Karpas-422 (cell line): ENCODE data around the gene DNLZ. TPM values are rescaled to one million over a fixed set of nuclear protein-coding genes. Genes with fewer than 3 reads are reported as not detected.

Experiments used
- DNase-seq: peaks from one replicate; pipeline ENCODE4 v3.0.0-alpha.2; 2015
- H2AFZ ChIP-seq: fragments of 200-600 bp; sonication (generic); 2 replicates; pipeline ENCODE4 v1.6.1; 2014; ENCODE audit warnings: antibody characterized with exemption, low read length, mixed read lengths
- H3K27ac ChIP-seq: fragments of 200-600 bp; sonication (generic); 2 replicates; pipeline ENCODE4 v1.5.1; 2014; ENCODE audit warnings: mild to moderate bottlenecking, low read length, moderate library complexity
- H3K27me3 ChIP-seq: fragments of 200-600 bp; sonication (generic); 2 replicates; pipeline ENCODE4 v1.6.1; 2014; ENCODE audit warnings: low read length, mixed read lengths
- H3K36me3 ChIP-seq: fragments of 200-600 bp; sonication (generic); 2 replicates; pipeline ENCODE4 v1.6.1; 2014; ENCODE audit warnings: low read length, mixed read lengths; ENCODE audit not compliant: insufficient read depth
- H3K4me1 ChIP-seq: fragments of 200-600 bp; sonication (generic); 2 replicates; pipeline ENCODE4 v1.6.1; 2014; ENCODE audit warnings: mild to moderate bottlenecking, low read length, mixed read lengths
- H3K4me2 ChIP-seq: fragments of 200-600 bp; sonication (generic); 2 replicates; pipeline ENCODE4 v1.6.1; 2014; ENCODE audit warnings: low read length, low read depth, mild to moderate bottlenecking; ENCODE audit not compliant: poor library complexity, severe bottlenecking
- H3K4me3 ChIP-seq: fragments of 200-600 bp; sonication (generic); 2 replicates; pipeline ENCODE4 v1.5.1; 2014; ENCODE audit warnings: mild to moderate bottlenecking, antibody characterized with exemption, low read length, mixed read lengths
- H3K79me2 ChIP-seq: fragments of 200-600 bp; sonication (generic); 2 replicates; pipeline ENCODE4 v1.6.1; 2014; ENCODE audit warnings: mild to moderate bottlenecking, low read length, mixed read lengths
- H3K9ac ChIP-seq: fragments of 200-600 bp; sonication (generic); 2 replicates; pipeline ENCODE4 v1.6.0; 2014; ENCODE audit warnings: low read length
- H3K9me2 ChIP-seq: fragments of 200-600 bp; sonication (generic), shearing (Covaris generic); replicated peaks from 2 replicates; pipeline ENCODE4 v1.6.0; 2014; ENCODE audit warnings: mild to moderate bottlenecking, low read length, moderate library complexity; ENCODE audit not compliant: insufficient read depth
- H3K9me3 ChIP-seq: fragments of 300-700, 200-600 bp; sonication (generic); 2 replicates; pipeline ENCODE4 v1.6.1; 2014; ENCODE audit warnings: low read length, mixed read lengths
- H4K20me1 ChIP-seq: fragments of 200-600 bp; sonication (generic); 2 replicates; pipeline ENCODE4 v1.6.1; 2014; ENCODE audit warnings: mild to moderate bottlenecking, antibody characterized with exemption, low read length, low read depth; ENCODE audit not compliant: insufficient read depth
- total RNA-seq: library from RNA; depleted of rRNA; stranded (reverse); fragments of >200 nt; shearing (Covaris generic); gene quantifications from 2 replicates; pipeline ENCODE4 v1.2.3, GENCODE V29; 2014; ENCODE audit warnings: low replicate concordance

Gene DNLZ
- total RNA-seq, 1 experiment from 2014 or later, result 40.1 TPM

DNA sequence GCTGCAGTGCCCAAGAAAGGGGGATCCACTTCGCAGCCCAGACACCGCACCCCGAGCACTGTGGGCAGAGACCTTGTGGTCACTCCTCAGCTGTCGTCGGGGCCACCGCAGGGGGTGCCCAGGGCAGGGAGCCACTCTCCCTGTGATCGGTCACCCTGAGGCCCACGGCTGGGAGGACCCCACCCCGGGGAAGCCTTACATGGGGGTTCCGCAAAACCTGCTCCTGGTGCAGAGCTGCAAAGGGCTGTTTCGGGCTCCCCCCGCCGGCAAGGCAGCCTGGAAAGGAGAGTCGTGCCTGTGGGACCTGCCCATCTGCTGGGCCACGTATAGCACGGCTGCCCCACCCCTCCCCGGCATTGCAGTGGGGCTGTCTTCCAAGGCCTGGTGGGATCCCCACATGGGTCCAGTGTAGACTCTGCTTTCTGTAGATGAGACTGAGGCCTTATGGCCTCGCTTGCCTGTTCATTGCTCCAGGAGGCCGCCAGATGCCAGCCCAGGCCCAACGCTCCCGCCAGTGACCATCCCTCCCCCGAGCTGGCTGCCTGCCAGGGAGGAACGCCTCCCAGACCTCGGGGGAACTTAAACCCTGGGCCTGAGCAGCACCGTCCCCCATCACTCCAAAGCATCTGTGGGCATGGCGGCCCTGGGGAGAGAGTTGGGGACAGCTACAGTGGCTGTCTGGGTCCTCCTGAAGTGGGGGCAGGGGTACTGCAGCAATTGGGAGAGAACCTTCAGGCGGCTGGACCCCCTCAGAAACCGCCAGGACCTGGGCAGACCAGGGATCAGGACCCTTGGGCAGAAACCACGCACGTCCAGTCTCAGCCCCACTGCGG lies 1.6 kb upstream of the DNLZ start:
- DNase-seq, result no peak
- Histone ChIP-seq H3K79me2 (peaks cover 6% of the 10 kb centered on the region; the same call in 1 of the 2 replicates), H3K27ac (no peak overlapping the region), H3K4me3 (no peak overlapping the region), H3K4me1 (peaks cover 18% of the 10 kb centered on the region), H3K36me3 (no peaks in the 10 kb centered on the region), H3K9me3 (no peaks in the 10 kb centered on the region), H2AFZ (no peak overlapping the region), H3K27me3 (no peaks in the 10 kb centered on the region), H3K9ac (no peak overlapping the region), H3K4me2 (no peak overlapping the region), H4K20me1 (peaks cover 9% of the 10 kb centered on the region), H3K9me2 (no peaks in the 10 kb centered on the region)

DNA sequence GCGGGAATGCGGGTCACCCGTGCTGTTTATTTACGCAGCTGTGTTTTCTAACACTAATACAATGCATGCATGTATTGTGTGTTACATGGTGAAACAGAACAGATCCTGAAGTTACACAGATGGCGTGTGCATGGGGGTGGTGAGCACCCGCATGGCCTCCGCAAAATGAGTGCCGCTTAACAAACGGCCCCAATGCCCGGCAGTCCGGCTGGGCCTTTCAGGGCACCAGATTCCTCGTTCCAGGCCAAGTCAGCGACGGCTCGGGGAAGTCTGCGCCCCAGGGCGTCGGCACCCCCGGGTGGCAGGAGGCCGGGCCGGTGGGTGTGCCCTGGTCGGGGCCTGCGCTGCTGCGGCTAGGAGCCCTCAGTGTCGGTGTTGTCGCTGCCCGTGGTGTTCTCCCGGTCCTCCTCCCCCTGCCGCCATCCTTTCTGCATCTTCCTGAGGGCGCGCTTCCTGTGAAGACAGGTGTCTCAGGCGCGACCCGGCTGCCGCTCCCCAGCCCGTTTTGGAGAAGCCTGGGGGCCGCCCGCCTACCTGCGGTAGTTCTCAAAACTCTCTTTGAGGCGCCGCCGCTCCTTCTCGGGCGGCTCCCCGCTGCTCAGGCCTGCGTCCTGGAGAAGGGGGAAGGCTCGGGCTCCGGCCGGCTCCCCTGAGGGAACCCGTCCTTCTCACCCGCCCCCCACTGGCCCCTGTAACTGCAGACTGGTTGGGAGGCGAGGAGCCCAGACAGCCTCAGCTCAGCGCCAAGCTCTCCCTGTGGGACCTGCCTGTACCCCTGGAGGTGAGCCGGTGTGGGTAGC lies 605 bp upstream of the DNLZ start:
- no peaks in the 10 kb centered on the region for H3K27me3 ChIP-seq
- no peak for DNase-seq
- peak overlapping the region; percentile 44 for H3K9ac ChIP-seq
- peaks cover 6% of the 10 kb centered on the region; the same call in 1 of the 2 replicates for H3K79me2 ChIP-seq
- no peak overlapping the region for H3K27ac ChIP-seq
- peaks cover 18% of the 10 kb centered on the region for H3K4me1 ChIP-seq
- H4K20me1 ChIP-seq, result peaks cover 9% of the 10 kb centered on the region
- H3K4me2 ChIP-seq, result peak overlapping the region; percentile 75
- H3K9me3 ChIP-seq, result no peaks in the 10 kb centered on the region
- peak overlapping the region; percentile 83; the same call in 1 of the 2 replicates for H3K4me3 ChIP-seq
- H3K9me2 ChIP-seq, result no peaks in the 10 kb centered on the region
- H2AFZ ChIP-seq, result no peak overlapping the region
- no peaks in the 10 kb centered on the region for H3K36me3 ChIP-seq

DNA sequence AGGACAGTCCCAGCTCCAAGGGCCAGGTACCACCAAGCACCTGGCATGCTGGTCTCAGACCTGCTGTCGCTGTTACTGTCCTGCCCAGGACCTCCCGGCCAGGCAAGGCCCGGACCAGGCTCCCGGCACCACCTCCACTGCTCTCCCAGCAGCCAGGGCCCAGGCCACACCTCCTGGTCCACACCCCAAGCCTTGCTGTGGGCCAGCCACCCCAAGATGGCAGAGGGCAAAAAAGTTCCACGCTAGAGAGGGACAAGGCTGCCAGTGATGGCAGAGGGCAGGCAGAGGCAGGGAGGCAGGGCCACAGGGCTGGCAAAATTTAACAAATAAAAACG lies 1.1 kb downstream of the DNLZ start:
- peak overlapping the region; percentile 54 for H3K9ac ChIP-seq
- no peak overlapping the region for H3K27ac ChIP-seq
- DNase-seq, result no peak

DNA sequence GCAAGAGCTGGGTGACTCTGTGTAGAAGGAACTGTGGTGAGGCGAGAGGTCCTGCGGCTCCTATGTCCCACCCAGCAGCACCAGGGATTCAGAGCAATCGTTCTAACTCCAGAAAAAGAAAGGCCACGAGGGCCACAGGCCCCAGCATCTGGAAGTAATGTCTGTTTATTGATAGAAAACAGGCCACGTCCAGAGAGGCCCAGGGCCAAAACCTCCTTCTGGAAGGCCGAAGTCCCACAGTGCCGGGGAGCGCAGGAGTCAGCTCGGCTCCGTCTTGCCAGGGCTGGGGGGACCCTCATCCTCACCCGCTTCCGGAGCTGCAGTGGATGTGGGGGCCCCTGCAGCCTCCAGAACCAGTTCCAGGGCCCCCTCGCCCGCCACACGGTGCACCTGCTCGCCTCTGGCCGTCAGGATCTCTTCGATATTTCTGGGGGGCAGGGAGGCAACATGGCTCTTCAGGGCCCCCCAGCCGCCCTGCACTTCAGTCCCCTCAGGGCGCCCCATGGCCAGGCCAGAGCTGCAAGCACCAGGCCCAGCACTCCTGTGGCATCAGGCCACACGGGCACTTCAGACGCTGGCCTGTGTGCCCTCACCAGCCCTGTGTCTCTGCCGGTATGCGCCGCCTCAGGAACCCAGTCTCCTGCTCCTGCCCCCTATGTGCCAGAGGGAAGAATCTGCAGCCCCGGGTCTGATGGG lies 1.6 kb downstream of the DNLZ start:
- no peaks in the 10 kb centered on the region for H3K27me3 ChIP-seq

More for the DNA sequence above, 1.1 kb downstream of the DNLZ start:
- H3K79me2 ChIP-seq, result peaks cover 6% of the 10 kb centered on the region; the same call in 1 of the 2 replicates
- H3K36me3 ChIP-seq, result no peaks in the 10 kb centered on the region
- H4K20me1 ChIP-seq, result peaks cover 9% of the 10 kb centered on the region
- no peak overlapping the region for H2AFZ ChIP-seq
- no peaks in the 10 kb centered on the region for H3K9me2 ChIP-seq
- H3K27me3 ChIP-seq, result no peaks in the 10 kb centered on the region
- H3K4me1 ChIP-seq, result peaks cover 18% of the 10 kb centered on the region
- H3K4me2 ChIP-seq, result peak overlapping the region; percentile 69
- no peaks in the 10 kb centered on the region for H3K9me3 ChIP-seq
- peak overlapping the region; percentile 83 for H3K4me3 ChIP-seq

DNA sequence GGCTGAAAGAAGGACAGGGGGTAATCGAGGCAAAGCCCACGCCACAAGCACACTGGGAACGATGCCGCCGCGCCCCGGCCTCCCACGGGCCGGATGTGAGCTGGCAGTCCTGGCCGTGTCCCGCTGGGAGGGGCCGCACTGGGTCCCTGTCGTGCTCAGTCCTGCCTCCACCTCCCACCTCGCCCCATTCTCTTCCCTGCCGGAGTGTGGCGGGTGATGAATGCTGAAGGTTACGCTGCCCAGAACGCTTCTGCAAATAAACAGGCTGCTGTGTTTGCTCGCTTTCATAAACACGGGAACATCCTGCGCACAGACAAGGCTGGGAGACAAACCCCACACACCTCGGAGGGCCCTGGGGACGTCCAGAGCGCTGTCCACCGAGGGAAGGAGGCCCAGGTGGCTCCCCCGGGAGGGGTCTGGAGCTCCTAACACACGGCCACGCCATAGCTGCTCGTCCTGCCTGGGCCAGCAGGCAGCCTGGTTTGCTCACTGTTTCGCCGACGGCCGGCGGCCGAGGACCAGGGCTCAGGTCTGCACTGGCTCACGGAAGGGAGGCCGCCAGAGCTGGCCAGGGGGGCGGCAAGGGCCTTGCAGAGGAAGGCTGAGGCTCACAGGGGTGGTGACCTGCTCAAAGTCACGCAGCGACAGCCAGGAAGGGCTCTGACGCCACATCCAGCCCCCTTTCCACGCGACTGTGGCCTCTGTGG lies 2.3 kb downstream of the DNLZ start:
- Histone ChIP-seq H3K27ac (no peak overlapping the region), H3K27me3 (no peaks in the 10 kb centered on the region), H3K9ac (no peak overlapping the region), H3K79me2 (peaks cover 6% of the 10 kb centered on the region; the same call in 1 of the 2 replicates), H3K36me3 (no peaks in the 10 kb centered on the region), H3K9me2 (no peaks in the 10 kb centered on the region), H3K4me3 (no peak overlapping the region), H3K9me3 (no peaks in the 10 kb centered on the region), H2AFZ (no peak overlapping the region), H3K4me1 (peaks cover 18% of the 10 kb centered on the region), H4K20me1 (peaks cover 9% of the 10 kb centered on the region), H3K4me2 (no peak overlapping the region)
- DNase-seq, result no peak

More for the DNA sequence above, 1.6 kb downstream of the DNLZ start:
- Histone ChIP-seq H3K9me2 (no peaks in the 10 kb centered on the region), H3K36me3 (no peaks in the 10 kb centered on the region), H4K20me1 (peaks cover 9% of the 10 kb centered on the region), H3K27ac (no peak overlapping the region), H3K79me2 (peaks cover 6% of the 10 kb centered on the region; the same call in 1 of the 2 replicates), H2AFZ (no peak overlapping the region), H3K9me3 (no peaks in the 10 kb centered on the region), H3K4me2 (peak overlapping the region; percentile 69), H3K4me3 (peak overlapping the region; percentile 83; the same call in 1 of the 2 replicates), H3K9ac (peak overlapping the region; percentile 54; the same call in 1 of the 2 replicates), H3K4me1 (peaks cover 18% of the 10 kb centered on the region)
- no peak for DNase-seq

DNA sequence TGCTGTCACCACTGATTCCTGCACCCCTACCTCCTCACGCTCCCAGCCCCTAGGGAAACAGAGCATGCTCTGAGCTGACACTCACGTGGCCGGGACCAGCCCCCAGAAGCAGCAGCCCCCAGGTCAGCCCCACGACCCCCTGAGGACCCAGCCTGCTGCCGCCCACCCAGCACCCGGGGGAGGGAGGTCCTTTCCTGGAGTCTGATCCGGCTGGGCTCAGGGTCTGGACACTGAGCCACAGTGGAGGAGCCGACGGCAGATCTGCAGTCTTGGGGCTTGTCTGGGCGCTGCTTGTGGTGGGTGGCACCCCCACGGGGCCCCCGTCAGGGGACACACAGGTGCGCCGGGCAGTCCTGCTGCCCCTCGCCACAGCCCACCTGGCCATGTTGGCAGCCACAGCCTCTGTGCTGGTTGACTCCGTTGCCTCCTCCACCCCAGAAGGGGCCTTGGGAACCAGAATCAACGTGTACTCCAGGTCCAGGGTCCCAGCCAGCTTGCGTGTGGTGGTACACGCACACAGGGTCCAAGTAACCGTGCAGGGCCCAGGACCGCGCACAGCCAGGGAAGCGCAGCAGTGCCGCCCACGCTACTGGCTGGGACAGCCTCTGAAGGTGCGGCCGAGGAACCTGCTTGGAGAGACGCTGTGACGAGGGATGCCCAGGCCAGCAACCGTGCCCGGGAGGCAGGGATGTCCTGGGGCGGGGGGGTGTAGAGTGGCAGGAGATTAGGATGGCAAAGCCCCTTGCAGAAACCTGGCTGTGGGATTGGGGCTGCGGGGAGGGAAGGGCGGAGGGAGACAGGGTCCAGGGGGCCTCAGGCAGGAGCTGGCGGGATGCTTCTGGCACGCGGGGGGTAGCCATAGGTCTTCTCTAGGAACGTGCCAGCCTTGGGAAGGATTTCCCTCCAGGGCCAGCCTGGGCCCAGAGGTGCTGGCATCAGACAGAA lies 3.5 kb downstream of the DNLZ start:
- H3K9ac ChIP-seq, result no peak overlapping the region

DNA sequence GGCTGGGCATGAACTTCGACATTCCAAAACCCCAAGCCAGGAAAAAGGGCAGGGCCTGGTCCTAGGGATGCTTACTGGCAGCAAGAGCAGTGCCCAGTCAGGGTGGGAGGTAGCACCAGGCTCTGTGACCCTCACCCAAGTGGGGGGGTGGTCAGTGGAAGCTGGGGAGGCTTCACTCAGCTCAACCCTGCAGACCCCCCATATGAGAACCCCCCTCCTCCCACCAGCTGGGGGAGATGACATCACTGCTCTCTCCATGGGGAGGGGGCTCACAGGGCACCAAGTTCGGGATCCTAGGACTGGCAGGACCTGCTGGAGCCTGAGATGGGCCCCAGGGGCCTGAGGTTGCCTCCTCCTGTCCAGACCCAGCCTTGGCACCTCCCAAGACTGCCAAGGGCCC lies 4.7 kb downstream of the DNLZ start:
- Histone ChIP-seq H3K36me3 (no peaks in the 10 kb centered on the region), H4K20me1 (peaks cover 15% of the 10 kb centered on the region), H3K9ac (no peak overlapping the region), H2AFZ (no peak overlapping the region), H3K4me3 (no peak overlapping the region), H3K79me2 (peaks cover 6% of the 10 kb centered on the region; the same call in 1 of the 2 replicates), H3K4me1 (peaks cover 27% of the 10 kb centered on the region), H3K27me3 (no peaks in the 10 kb centered on the region), H3K9me3 (no peaks in the 10 kb centered on the region), H3K27ac (no peak overlapping the region), H3K4me2 (no peak overlapping the region), H3K9me2 (no peaks in the 10 kb centered on the region)
- no peak for DNase-seq

More for the DNA sequence above, 3.5 kb downstream of the DNLZ start:
- H3K4me2 ChIP-seq, result no peak overlapping the region
- no peak overlapping the region for H2AFZ ChIP-seq
- H3K4me3 ChIP-seq, result no peak overlapping the region
- peaks cover 6% of the 10 kb centered on the region; the same call in 1 of the 2 replicates for H3K79me2 ChIP-seq
- H3K36me3 ChIP-seq, result no peaks in the 10 kb centered on the region
- no peaks in the 10 kb centered on the region for H3K9me2 ChIP-seq
- peaks cover 23% of the 10 kb centered on the region for H3K4me1 ChIP-seq
- H3K9me3 ChIP-seq, result no peaks in the 10 kb centered on the region
- H3K27ac ChIP-seq, result no peak overlapping the region
- H3K27me3 ChIP-seq, result no peaks in the 10 kb centered on the region
- H4K20me1 ChIP-seq, result peaks cover 9% of the 10 kb centered on the region
- DNase-seq, result no peak
